RWPE2 (cell line): ENCODE results near the gene LOXHD1.

Experiments used
- ATAC-seq: fragments of 200-7000 bp; cut with Tn5 transposase; 3 replicates; pipeline ENCODE4 v1.9.1; 2021; ENCODE audit warnings: low read depth
- DNase-seq: peaks from one replicate; pipeline ENCODE4 v3.0.0-alpha.2; 2020; ENCODE audit warnings: low spot score
- H3K27ac ChIP-seq: fragments of 450-650 bp; 2 replicates; pipeline ENCODE4 v1.5.1; 2017; ENCODE audit warnings: mild to moderate bottlenecking; ENCODE audit not compliant: poor library complexity, severe bottlenecking
- H3K27me3 ChIP-seq: fragments of 250-450 bp; sonication (Bioruptor Pico); 2 replicates; pipeline ENCODE4 v1.5.1; 2021; ENCODE audit warnings: mild to moderate bottlenecking, moderate library complexity; ENCODE audit not compliant: insufficient read depth, poor library complexity, severe bottlenecking
- H3K36me3 ChIP-seq: fragments of 250-450 bp; sonication (Bioruptor Pico); 2 replicates; pipeline ENCODE4 v1.5.1; 2020; ENCODE audit warnings: low read depth, mild to moderate bottlenecking, moderate library complexity
- H3K4me1 ChIP-seq: fragments of 250-450 bp; sonication (Bioruptor Pico); 2 replicates; pipeline ENCODE4 v1.5.1; 2021; ENCODE audit warnings: mild to moderate bottlenecking, moderate library complexity; ENCODE audit not compliant: insufficient read depth, poor library complexity, severe bottlenecking
- H3K4me3 ChIP-seq: fragments of 250-450 bp; sonication (Bioruptor Pico); 2 replicates; pipeline ENCODE4 v1.5.1; 2021; ENCODE audit warnings: mild to moderate bottlenecking, moderate library complexity; ENCODE audit not compliant: severe bottlenecking
- H3K9me3 ChIP-seq: fragments of 250-450 bp; sonication (Bioruptor Pico); 2 replicates; pipeline ENCODE4 v1.5.1; 2021; ENCODE audit warnings: mild to moderate bottlenecking, moderate library complexity; ENCODE audit not compliant: severe bottlenecking
- CTCF ChIP-seq: fragments of 450-650 bp; IDR thresholded peaks from one replicate; pipeline ENCODE4 v1.5.1; 2017; ENCODE audit warnings: mild to moderate bottlenecking, moderate library complexity; ENCODE audit not compliant: poor library complexity, severe bottlenecking

LOXHD1 gene

DNA sequence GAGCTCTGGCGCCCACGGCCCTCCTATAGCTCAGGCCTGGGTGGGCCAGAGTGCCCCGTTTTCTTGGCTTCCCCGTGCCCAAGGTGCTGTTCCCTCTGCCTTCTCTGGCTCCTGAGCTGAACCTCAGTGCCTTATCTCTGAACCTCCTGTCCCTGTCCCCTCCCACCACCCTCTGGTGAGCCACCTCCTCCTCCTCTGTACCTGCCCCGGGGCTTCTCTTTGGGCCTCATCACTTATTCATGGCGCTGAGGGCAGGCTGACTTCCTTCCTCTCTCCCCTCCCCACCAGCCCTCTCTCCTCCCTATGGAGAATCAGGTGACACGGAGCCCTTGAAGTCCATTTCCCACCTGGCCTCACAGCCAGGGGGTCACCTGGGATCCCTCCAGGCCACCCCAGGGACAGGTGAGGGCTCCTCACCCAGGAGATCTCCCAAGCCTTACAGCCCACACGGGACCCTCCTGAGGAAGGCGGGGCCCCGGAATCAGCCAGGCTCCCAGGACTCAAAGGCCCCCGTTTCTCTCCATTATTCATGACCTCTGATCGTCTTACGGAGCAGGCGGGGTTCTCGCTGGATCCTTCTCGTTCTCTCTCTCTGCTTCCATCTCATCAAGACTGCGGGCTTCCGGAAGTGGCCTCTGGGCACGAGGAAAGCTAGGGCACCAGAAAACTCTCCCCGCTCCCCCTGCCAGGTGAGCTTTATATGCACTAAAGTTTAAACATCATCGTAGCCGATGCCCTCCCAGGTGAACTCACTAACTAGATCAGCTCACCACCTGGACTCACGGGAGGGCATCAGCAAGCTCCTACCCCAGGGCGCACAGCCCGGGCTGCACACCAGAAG, at the start of gene LOXHD1:
LOXHD1 (minus strand) TSS at position 106 of the 841 bp plus-strand sequence. CDS start 187 bp downstream, outside the sequence.
- Histone ChIP-seq H3K4me3 (no peak within 1 kb of the TSS), H3K27me3 (no peaks in the 10 kb centered on the region), H3K36me3 (no peaks in the 10 kb centered on the region), H3K4me1 (no peaks in the 10 kb centered on the region), H3K27ac (no peak within 1 kb of the TSS), H3K9me3 (no peaks in the 10 kb centered on the region)
- no peak for TF ChIP-seq CTCF
- DNase-seq (no peak), ATAC-seq (no peak)

DNA sequence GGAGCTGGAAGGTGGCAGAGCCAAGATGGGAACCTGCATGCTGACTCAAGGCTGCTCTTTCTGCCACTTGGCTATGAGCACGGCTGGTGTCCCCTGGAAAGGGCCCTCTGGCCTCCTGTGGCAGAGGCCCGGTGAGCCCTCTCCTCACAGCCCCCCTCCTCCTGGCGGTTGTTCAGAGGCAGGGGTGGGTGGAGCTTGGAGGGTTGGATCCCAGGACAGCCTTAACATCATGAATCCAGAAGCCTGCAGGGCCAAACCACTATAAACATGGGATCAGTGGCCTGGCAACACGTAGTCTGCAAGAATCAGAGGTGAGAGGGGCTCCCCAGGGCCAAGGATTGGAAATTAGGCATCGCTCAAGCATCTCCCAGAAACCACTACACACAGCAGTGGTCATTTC, 48.5 kb upstream of the LOXHD1 start:
- H3K4me1 ChIP-seq, result no peaks in the 10 kb centered on the region
- no peak overlapping the region for H3K27ac ChIP-seq
- no peak for ATAC-seq
- no peak for TF ChIP-seq CTCF
- no peaks in the 10 kb centered on the region for H3K9me3 ChIP-seq
- H3K4me3 ChIP-seq, result no peak overlapping the region
- H3K36me3 ChIP-seq, result no peaks in the 10 kb centered on the region
- DNase-seq, result no peak
- H3K27me3 ChIP-seq, result no peaks in the 10 kb centered on the region

GRCh38 chr18:46704816-46705215, 47.8 kb upstream of the LOXHD1 start:
- Histone ChIP-seq H3K27ac (no peak overlapping the region), H3K9me3 (no peaks in the 10 kb centered on the region), H3K4me1 (no peaks in the 10 kb centered on the region), H3K36me3 (no peaks in the 10 kb centered on the region), H3K27me3 (no peaks in the 10 kb centered on the region), H3K4me3 (no peak overlapping the region)
- DNase-seq (no peak), ATAC-seq (no peak)
- no peak for TF ChIP-seq CTCF

DNA sequence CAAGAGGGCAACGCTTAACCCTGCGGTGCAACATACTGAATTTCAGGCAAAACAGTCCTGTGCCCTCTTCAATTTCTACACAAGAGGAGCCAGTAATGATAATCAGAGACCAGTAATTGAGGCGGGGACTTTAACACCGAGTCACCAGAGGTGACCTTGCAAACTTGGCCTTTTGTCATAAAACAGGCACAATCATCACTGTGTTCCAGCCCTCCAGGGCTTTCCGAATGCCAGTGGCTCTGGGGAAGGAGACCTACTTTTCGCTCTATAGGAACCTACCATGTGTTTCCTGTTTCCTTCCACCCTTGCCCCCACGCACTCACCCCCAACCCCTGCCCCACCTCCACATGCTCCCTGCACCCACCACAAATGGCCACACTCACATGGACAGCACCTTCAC, 47.2 kb upstream of the LOXHD1 start:
- no peak for ATAC-seq
- no peaks in the 10 kb centered on the region for H3K36me3 ChIP-seq
- H3K9me3 ChIP-seq, result no peaks in the 10 kb centered on the region
- no peak overlapping the region for H3K4me3 ChIP-seq
- no peak for DNase-seq
- TF ChIP-seq CTCF, result no peak
- H3K4me1 ChIP-seq, result no peaks in the 10 kb centered on the region
- H3K27ac ChIP-seq, result no peak overlapping the region
- no peaks in the 10 kb centered on the region for H3K27me3 ChIP-seq

GRCh38 chr18:46702471-46702870, 45.5 kb upstream of the LOXHD1 start:
- H3K27ac ChIP-seq, result no peak overlapping the region
- DNase-seq, result no peak
- ATAC-seq, result no peak
- no peak for TF ChIP-seq CTCF
- H3K36me3 ChIP-seq, result no peaks in the 10 kb centered on the region
- no peaks in the 10 kb centered on the region for H3K9me3 ChIP-seq
- no peaks in the 10 kb centered on the region for H3K4me1 ChIP-seq
- no peaks in the 10 kb centered on the region for H3K27me3 ChIP-seq
- H3K4me3 ChIP-seq, result no peak overlapping the region
